ENCODE results near the gene SLC35F5. TPM values are rescaled to one million over a fixed set of nuclear protein-coding genes. Genes with fewer than 3 reads are reported as not detected.

Gene SLC35F5
- total RNA-seq, 2 donors from 2014 or later: 37.1 to 39.0 TPM

- no peak overlapping the region for H3K9ac ChIP-seq (ENCODE audit: extremely low read depth, low read length, poor library complexity, severe bottlenecking)
- H3K27ac ChIP-seq (ENCODE audit: low read depth, low read length): no peak overlapping the region
- H3K36me3 Mint-ChIP-seq (ENCODE audit: low read depth): no peaks in the 10 kb centered on the region
- peaks cover 2% of the 10 kb centered on the region for H3K9me3 Mint-ChIP-seq
- no peaks in the 10 kb centered on the region for H3K9me3 ChIP-seq (ENCODE audit: control insufficient read depth, low read length)
- no peak overlapping the region for H3K27ac Mint-ChIP-seq
- H3K4me3 Mint-ChIP-seq: no peak overlapping the region
- TF ChIP-seq CTCF (conservative IDR thresholded peaks at IDR 0.05): no peak
- H3K4me1 ChIP-seq (ENCODE audit: control insufficient read depth, insufficient read depth, low read length): no peaks in the 10 kb centered on the region
- H3K4me1 Mint-ChIP-seq: no peaks in the 10 kb centered on the region
- no peak overlapping the region for H3K4me3 ChIP-seq (ENCODE audit: low read length)
- H3K27me3 Mint-ChIP-seq (ENCODE audit: insufficient read depth): peaks cover 4% of the 10 kb centered on the region
- WGBS, 2 experiments (ENCODE audit: insufficient coverage in 1 of 2, insufficient read length in 1 of 2): 86 to 95% methylated on average over 4 to 5 of the region's 5 CpGs
- DNase-seq: no peak
- H3K27me3 ChIP-seq (ENCODE audit: control insufficient read depth, insufficient read depth, low read length, poor library complexity, severe bottlenecking): no peaks in the 10 kb centered on the region
- no peaks in the 10 kb centered on the region for H3K36me3 ChIP-seq (ENCODE audit: control insufficient read depth, insufficient read depth, low read length)
Measured at GRCh38 chr2:113791697-113792590, 35.5 kb upstream of the SLC35F5 start.

GRCh38 chr2:113784823-113785744, 28.6 kb upstream of the SLC35F5 start:
- no peaks in the 10 kb centered on the region for H3K9me3 ChIP-seq (ENCODE audit: control insufficient read depth, low read length)
- Mint-ChIP-seq H3K4me3 (no peak overlapping the region), H3K27ac (no peak overlapping the region), H3K9me3 (peaks cover 2% of the 10 kb centered on the region), H3K36me3 (ENCODE audit: low read depth) (no peaks in the 10 kb centered on the region), H3K4me1 (no peaks in the 10 kb centered on the region), H3K27me3 (ENCODE audit: insufficient read depth) (peaks cover 2% of the 10 kb centered on the region)
- no peak overlapping the region for H3K9ac ChIP-seq (ENCODE audit: extremely low read depth, low read length, poor library complexity, severe bottlenecking)
- no peak for TF ChIP-seq CTCF (conservative IDR thresholded peaks at IDR 0.05)
- DNase-seq: no peak
- H3K27me3 ChIP-seq (ENCODE audit: control insufficient read depth, insufficient read depth, low read length, poor library complexity, severe bottlenecking): no peaks in the 10 kb centered on the region
- WGBS, 2 experiments (ENCODE audit: insufficient coverage in 1 of 2, insufficient read length in 1 of 2): 81% methylated on average over 5 to 8 of the region's 8 CpGs
- no peaks in the 10 kb centered on the region for H3K4me1 ChIP-seq (ENCODE audit: control insufficient read depth, insufficient read depth, low read length)
- H3K4me3 ChIP-seq (ENCODE audit: low read length): no peak overlapping the region
- H3K36me3 ChIP-seq (ENCODE audit: control insufficient read depth, insufficient read depth, low read length): no peaks in the 10 kb centered on the region
- H3K27ac ChIP-seq (ENCODE audit: low read depth, low read length): no peak overlapping the region

GRCh38 chr2:113780472-113780871, 24.0 kb upstream of the SLC35F5 start:
- Histone ChIP-seq H3K27me3 (ENCODE audit: control insufficient read depth, insufficient read depth, low read length, poor library complexity, severe bottlenecking) (no peaks in the 10 kb centered on the region), H3K36me3 (ENCODE audit: control insufficient read depth, insufficient read depth, low read length) (no peaks in the 10 kb centered on the region), H3K27ac (ENCODE audit: low read depth, low read length) (no peak overlapping the region), H3K4me3 (ENCODE audit: low read length) (no peak overlapping the region), H3K4me1 (ENCODE audit: control insufficient read depth, insufficient read depth, low read length) (no peaks in the 10 kb centered on the region), H3K9me3 (ENCODE audit: control insufficient read depth, low read length) (no peaks in the 10 kb centered on the region), H3K9ac (ENCODE audit: extremely low read depth, low read length, poor library complexity, severe bottlenecking) (no peak overlapping the region)
- Mint-ChIP-seq H3K27ac (no peak overlapping the region), H3K27me3 (ENCODE audit: insufficient read depth) (peaks cover 2% of the 10 kb centered on the region), H3K36me3 (ENCODE audit: low read depth) (no peaks in the 10 kb centered on the region), H3K4me1 (no peaks in the 10 kb centered on the region), H3K4me3 (no peak overlapping the region), H3K9me3 (no peaks in the 10 kb centered on the region)
- WGBS, 2 experiments (ENCODE audit: insufficient coverage in 1 of 2, insufficient read length in 1 of 2): 60 to 80% methylated on average over 1 to 5 of the region's 5 CpGs
- no peak for TF ChIP-seq CTCF (conservative IDR thresholded peaks at IDR 0.05)
- DNase-seq: no peak
